Measurements from ENCODE around the gene TOR4A. TPM values are rescaled to one million over a fixed set of nuclear protein-coding genes. Genes with fewer than 3 reads are reported as not detected.

TOR4A gene
- total and polyA plus RNA-seq, 3 donors from 2014 or later: 2.1 to 4.5 (median 3.4) TPM

GRCh38 chr9:137317718-137318511, 40.4 kb downstream of the TOR4A start:
- H3K9me3 ChIP-seq: no peaks in the 10 kb centered on the region
- 57 to 91% methylated on average over 8 to 24 of the region's 24 CpGs for WGBS, 2 donors
- peaks cover 13% of the 10 kb centered on the region for H3K4me1 ChIP-seq
- intact Hi-C loops (cut with DNase I; ENCODE audit: low total_unique reads): loop anchor here (10.0 kb wide), 1 partner anchor 87 kb away; no protein-coding TSS in a partner anchor
- peak; percentile 7 for DNase-seq
- H3K27me3 ChIP-seq: no peaks in the 10 kb centered on the region
- no peak overlapping the region for H3K27ac ChIP-seq
- H3K4me3 ChIP-seq: no peak overlapping the region
- TF ChIP-seq CTCF (IDR thresholded peaks at IDR 0.05): no peak
- no peak for TF ChIP-seq POLR2A (IDR thresholded peaks at IDR 0.05)
- H3K36me3 ChIP-seq (ENCODE audit: low read depth, missing control alignments): no peaks in the 10 kb centered on the region

GRCh38 chr9:137318602-137319001, 41.1 kb downstream of the TOR4A start:
- Histone ChIP-seq H3K27ac (no peak overlapping the region), H3K4me1 (peaks cover 13% of the 10 kb centered on the region), H3K36me3 (ENCODE audit: low read depth, missing control alignments) (no peaks in the 10 kb centered on the region), H3K9me3 (no peaks in the 10 kb centered on the region), H3K4me3 (no peak overlapping the region), H3K27me3 (no peaks in the 10 kb centered on the region)
- DNase-seq: no peak
- TF ChIP-seq POLR2A (IDR thresholded peaks at IDR 0.05) (no peak), CTCF (IDR thresholded peaks at IDR 0.05) (no peak)
- WGBS, 2 donors: 77 to 81% methylated on average over 7 to 17 of the region's 18 CpGs
- intact Hi-C loops (cut with DNase I; ENCODE audit: low total_unique reads): loop anchor here (10.0 kb wide), 1 partner anchor 86 kb away; no protein-coding TSS in a partner anchor

GRCh38 chr9:137319011-137319738, 41.6 kb downstream of the TOR4A start:
- TF ChIP-seq CTCF (IDR thresholded peaks at IDR 0.05): peak in 1 of 3 experiments; percentile 30
- no peak for TF ChIP-seq POLR2A (IDR thresholded peaks at IDR 0.05)
- Histone ChIP-seq H3K27me3 (no peaks in the 10 kb centered on the region), H3K36me3 (ENCODE audit: low read depth, missing control alignments) (no peaks in the 10 kb centered on the region), H3K4me3 (no peak overlapping the region), H3K27ac (no peak overlapping the region), H3K4me1 (peaks cover 13% of the 10 kb centered on the region), H3K9me3 (no peaks in the 10 kb centered on the region)
- 71 to 90% methylated on average over 5 to 26 of the region's 26 CpGs for WGBS, 2 donors
- no peak for DNase-seq
- intact Hi-C loops (cut with DNase I; ENCODE audit: low total_unique reads): loop anchor here (10.0 kb wide), 1 partner anchor 86 kb away; no protein-coding TSS in a partner anchor

- Histone ChIP-seq H3K4me1 (peaks cover 12% of the 10 kb centered on the region), H3K27me3 (no peaks in the 10 kb centered on the region), H3K9me3 (no peaks in the 10 kb centered on the region), H3K36me3 (ENCODE audit: low read depth, missing control alignments) (no peaks in the 10 kb centered on the region), H3K27ac (no peak overlapping the region), H3K4me3 (no peak overlapping the region)
- 93 to 94% methylated on average over 9 to 21 of the region's 22 CpGs for WGBS, 2 donors
- peak; percentile 7 for DNase-seq
- TF ChIP-seq CTCF (IDR thresholded peaks at IDR 0.05) (no peak), POLR2A (IDR thresholded peaks at IDR 0.05) (no peak)
- intact Hi-C loops (cut with DNase I; ENCODE audit: low total_unique reads): loop anchor here (10.0 kb wide), 1 partner anchor 85 kb away; no protein-coding TSS in a partner anchor
Measured at GRCh38 chr9:137319739-137320551, 42.4 kb downstream of the TOR4A start.
